Thymus (tissue), 11 donors: ENCODE data around the gene TNFRSF6B. TPM values are rescaled to one million over a fixed set of nuclear protein-coding genes. Genes with fewer than 3 reads are reported as not detected.

ENCODE experiments used
- DNase-seq, 9 donors: peaks; one replicate each; pipeline ENCODE4 v3.0.0-alpha.2; 2013; ENCODE audit warnings: low spot score in 9 of 9, low read depth in 6 of 9, missing footprints in 1 of 9
- H3K27ac ChIP-seq, 2 donors: one replicate each; pipeline ENCODE4 v1.5.1; 2013; ENCODE audit warnings: control low read depth in 1 of 2, low read depth in 1 of 2, low read length in 1 of 2, mild to moderate bottlenecking in 1 of 2, moderate library complexity in 1 of 2
- H3K27me3 ChIP-seq, 2 donors: one replicate each; pipeline ENCODE4 v1.5.1; 2013; ENCODE audit warnings: low read length in 1 of 2; ENCODE audit not compliant: control insufficient read depth in 2 of 2, insufficient read depth in 1 of 2
- H3K36me3 ChIP-seq, 2 donors: one replicate each; pipeline ENCODE4 v1.5.1; 2013; ENCODE audit warnings: low read length in 1 of 2, mild to moderate bottlenecking in 1 of 2, moderate library complexity in 1 of 2; ENCODE audit not compliant: control insufficient read depth in 2 of 2, insufficient read depth in 2 of 2
- H3K4me1 ChIP-seq, 2 donors: one replicate each; pipeline ENCODE4 v1.5.1; 2013; ENCODE audit warnings: low read length in 2 of 2; ENCODE audit not compliant: control insufficient read depth in 2 of 2, insufficient read depth in 2 of 2
- H3K4me3 ChIP-seq, 2 donors: one replicate each; pipeline ENCODE4 v1.5.1; 2013; ENCODE audit warnings: low read length in 2 of 2, control low read depth in 1 of 2, mild to moderate bottlenecking in 1 of 2
- H3K9me3 ChIP-seq, 2 donors: one replicate each; pipeline ENCODE4 v1.5.1; 2013; ENCODE audit warnings: low read length in 1 of 2, mild to moderate bottlenecking in 1 of 2; ENCODE audit not compliant: control insufficient read depth in 2 of 2, insufficient read depth in 1 of 2
- WGBS: extraction: QIAGEN DNeasy Blood & Tissue Kit; methylation state at CpG from one replicate; pipeline ENCODE4 v1.1.7; 2013; 5-methylcytosine and 5-hydroxymethylcytosine counted together
- polyA plus RNA-seq: library from polyadenylated mRNA; stranded (reverse); fragments of 200-250 nt; gene quantifications from one replicate; pipeline ENCODE4 v1.2.3, GENCODE V29; 2013
- total RNA-seq: library from RNA; stranded (reverse); fragments of 120-200 nt; gene quantifications from one replicate; pipeline ENCODE4 v1.2.4, GENCODE V29; 2013
- donor health status: healthy.

Gene TNFRSF6B
- total and polyA plus RNA-seq, 2 donors = 13.5 to 34.7 TPM

- peaks cover 31 to 39% of the 10 kb centered on the region in 2 donors for H3K36me3 ChIP-seq
- H3K27me3 ChIP-seq = no peaks in the 10 kb centered on the region
- peaks cover 15 to 26% of the 10 kb centered on the region in 2 donors for H3K4me1 ChIP-seq
- 96% methylated on average over 8 of the region's 8 CpGs for WGBS
- no peak for DNase-seq
- H3K9me3 ChIP-seq = no peaks in the 10 kb centered on the region
- no peak overlapping the region for H3K27ac ChIP-seq
- no peak overlapping the region for H3K4me3 ChIP-seq
Observed at GRCh38 chr20:63660622-63661021, 35.8 kb upstream of the TNFRSF6B start.

- Histone ChIP-seq H3K9me3 (no peaks in the 10 kb centered on the region), H3K4me3 (no peak overlapping the region), H3K4me1 (peaks cover 15 to 21% of the 10 kb centered on the region in 2 donors), H3K36me3 (peaks cover 32 to 44% of the 10 kb centered on the region in 2 donors), H3K27me3 (no peaks in the 10 kb centered on the region), H3K27ac (no peak overlapping the region)
- WGBS = 98% methylated on average over 22 of the region's 22 CpGs
- no peak for DNase-seq
Observed at GRCh38 chr20:63661108-63661507, 35.3 kb upstream of the TNFRSF6B start.

GRCh38 chr20:63661959-63662812, 34.3 kb upstream of the TNFRSF6B start:
- H3K4me1 ChIP-seq = peaks cover 12 to 18% of the 10 kb centered on the region in 2 donors
- DNase-seq = no peak
- no peak overlapping the region for H3K4me3 ChIP-seq
- H3K27ac ChIP-seq = no peak overlapping the region
- no peaks in the 10 kb centered on the region for H3K9me3 ChIP-seq
- H3K27me3 ChIP-seq = no peaks in the 10 kb centered on the region
- WGBS = 94% methylated on average over 33 of the region's 33 CpGs
- peaks cover 40 to 52% of the 10 kb centered on the region in 2 donors for H3K36me3 ChIP-seq

GRCh38 chr20:63662813-63663189, 33.7 kb upstream of the TNFRSF6B start:
- Histone ChIP-seq H3K9me3 (no peaks in the 10 kb centered on the region), H3K27ac (no peak overlapping the region), H3K36me3 (peaks cover 46 to 58% of the 10 kb centered on the region in 2 donors), H3K27me3 (no peaks in the 10 kb centered on the region), H3K4me1 (peaks cover 6 to 12% of the 10 kb centered on the region in 2 donors), H3K4me3 (no peak overlapping the region)
- DNase-seq = no peak
- 98% methylated on average over 9 of the region's 9 CpGs for WGBS

GRCh38 chr20:63663332-63664066, 33.0 kb upstream of the TNFRSF6B start:
- Histone ChIP-seq H3K36me3 (peaks cover 52 to 65% of the 10 kb centered on the region in 2 donors), H3K4me1 (peaks cover 6 to 9% of the 10 kb centered on the region in 2 donors), H3K4me3 (no peak overlapping the region), H3K27me3 (no peaks in the 10 kb centered on the region), H3K9me3 (no peaks in the 10 kb centered on the region), H3K27ac (no peak overlapping the region)
- DNase-seq = no peak
- 98% methylated on average over 26 of the region's 26 CpGs for WGBS

- Histone ChIP-seq H3K4me1 (peaks cover 2% of the 10 kb centered on the region in 2 donors), H3K36me3 (peaks cover 56 to 70% of the 10 kb centered on the region in 2 donors), H3K9me3 (no peaks in the 10 kb centered on the region), H3K27ac (no peak overlapping the region), H3K27me3 (no peaks in the 10 kb centered on the region), H3K4me3 (no peak overlapping the region)
- 98% methylated on average over 22 of the region's 22 CpGs for WGBS
- no peak for DNase-seq
Observed at GRCh38 chr20:63664143-63664851, 32.2 kb upstream of the TNFRSF6B start.

GRCh38 chr20:63664861-63665594, 31.4 kb upstream of the TNFRSF6B start:
- Histone ChIP-seq H3K4me1 (no peaks in the 10 kb centered on the region), H3K27me3 (no peaks in the 10 kb centered on the region), H3K4me3 (no peak overlapping the region), H3K27ac (no peak overlapping the region), H3K36me3 (peaks cover 56 to 70% of the 10 kb centered on the region in 2 donors), H3K9me3 (no peaks in the 10 kb centered on the region)
- DNase-seq = no peak
- WGBS = 92% methylated on average over 18 of the region's 18 CpGs

GRCh38 chr20:63665708-63666107, 30.7 kb upstream of the TNFRSF6B start:
- WGBS = over 99% methylated on average over 14 of the region's 14 CpGs
- Histone ChIP-seq H3K27ac (no peak overlapping the region), H3K4me3 (no peak overlapping the region), H3K9me3 (no peaks in the 10 kb centered on the region), H3K4me1 (no peaks in the 10 kb centered on the region), H3K36me3 (peaks cover 55 to 65% of the 10 kb centered on the region in 2 donors), H3K27me3 (no peaks in the 10 kb centered on the region)
- DNase-seq = no peak
